ENCODE data around the gene RIMKLB. TPM values are rescaled to one million over a fixed set of nuclear protein-coding genes. Genes with fewer than 3 reads are reported as not detected.

The RIMKLB gene, protein sequence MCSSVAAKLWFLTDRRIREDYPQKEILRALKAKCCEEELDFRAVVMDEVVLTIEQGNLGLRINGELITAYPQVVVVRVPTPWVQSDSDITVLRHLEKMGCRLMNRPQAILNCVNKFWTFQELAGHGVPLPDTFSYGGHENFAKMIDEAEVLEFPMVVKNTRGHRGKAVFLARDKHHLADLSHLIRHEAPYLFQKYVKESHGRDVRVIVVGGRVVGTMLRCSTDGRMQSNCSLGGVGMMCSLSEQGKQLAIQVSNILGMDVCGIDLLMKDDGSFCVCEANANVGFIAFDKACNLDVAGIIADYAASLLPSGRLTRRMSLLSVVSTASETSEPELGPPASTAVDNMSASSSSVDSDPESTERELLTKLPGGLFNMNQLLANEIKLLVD
- polyA plus RNA-seq (2012; ENCODE audit: insufficient read length, low read depth) = 5.4 TPM

DNA sequence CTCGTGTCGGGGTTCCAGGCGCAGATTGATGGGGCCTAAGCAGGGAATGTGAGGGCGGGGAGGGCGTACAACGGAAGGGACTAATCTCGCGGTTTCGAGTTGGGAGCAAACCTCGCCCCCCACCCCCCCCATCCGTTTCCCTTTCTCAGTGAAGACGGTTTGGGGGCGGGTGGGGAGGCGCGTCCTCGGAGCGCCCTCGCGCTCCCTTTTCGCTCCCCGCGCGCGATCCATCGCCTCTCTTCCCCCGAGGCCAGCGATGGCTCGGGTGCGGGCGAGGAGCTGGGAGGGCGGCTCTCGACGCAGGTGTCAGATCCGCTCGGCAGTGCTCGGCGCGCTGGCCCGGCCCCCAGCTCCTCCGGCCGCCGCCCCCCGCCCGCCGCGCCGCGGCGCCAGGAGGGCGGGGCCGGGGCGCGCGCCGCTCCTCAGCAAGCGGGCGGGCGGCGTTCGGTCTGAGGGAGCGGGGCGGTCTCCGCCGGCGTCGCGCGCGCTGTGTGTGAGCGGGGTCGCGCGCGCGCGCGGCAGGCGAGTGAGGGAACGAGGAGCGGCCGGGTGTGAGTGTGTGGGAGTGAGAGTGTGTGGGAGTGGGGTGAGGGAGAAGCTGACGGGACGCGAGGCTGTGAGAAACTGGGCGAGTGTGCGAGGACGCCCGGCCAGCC is at the start of gene RIMKLB:
TSS of gene RIMKLB (plus strand) at position 516 of the 656 bp plus-strand sequence. CDS start 15,876 bp downstream, outside the sequence.
- TF ChIP-seq TAF1 (IDR thresholded peaks at IDR 0.05; ENCODE audit: borderline replicate concordance, insufficient read depth, low read length) (no peak), FOXP2 (optimal IDR thresholded peaks at IDR 0.05; ENCODE audit: borderline replicate concordance, extremely low read depth, extremely low read length, insufficient read depth) (peak; percentile 45), SIN3A (IDR thresholded peaks at IDR 0.05; ENCODE audit: borderline replicate concordance, insufficient read depth, low read length) (no peak)

DNA sequence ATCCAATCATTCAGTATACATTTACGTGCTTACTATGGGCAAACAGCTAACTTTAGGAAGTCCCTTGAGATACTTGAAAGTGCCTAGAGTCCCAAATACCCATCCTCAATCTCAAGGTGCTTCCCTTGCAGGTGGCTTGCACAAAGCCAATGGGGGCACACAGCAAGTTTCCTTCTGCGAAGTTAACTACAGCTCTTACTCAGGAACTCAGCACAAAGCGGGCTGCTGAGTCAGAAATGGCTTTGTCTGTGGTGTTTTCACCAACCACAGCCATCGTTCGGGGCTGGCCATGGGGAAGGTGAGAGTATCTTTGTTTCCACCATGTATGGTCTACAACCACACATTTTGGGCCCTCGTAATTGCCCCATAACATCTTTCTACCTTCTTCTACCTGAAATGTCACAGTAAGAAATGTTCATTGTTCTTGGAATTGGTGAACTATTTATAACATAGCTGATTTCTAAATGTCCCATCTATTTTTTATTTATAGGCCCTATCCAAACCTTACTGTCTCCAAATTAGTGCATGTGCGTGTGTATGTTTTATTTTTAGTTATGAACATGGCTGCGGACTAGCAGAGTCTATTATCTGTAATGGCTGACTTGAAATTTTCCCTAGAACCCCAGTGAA is 49.1 kb upstream of the RIMKLB start:
- TF ChIP-seq FOXP2 (optimal IDR thresholded peaks at IDR 0.05; ENCODE audit: borderline replicate concordance, extremely low read depth, extremely low read length, insufficient read depth) (no peak), TAF1 (IDR thresholded peaks at IDR 0.05; ENCODE audit: borderline replicate concordance, insufficient read depth, low read length) (no peak), SIN3A (IDR thresholded peaks at IDR 0.05; ENCODE audit: borderline replicate concordance, insufficient read depth, low read length) (no peak), POLR2AphosphoS5 (IDR thresholded peaks at IDR 0.05; ENCODE audit: low read depth, low read length) (no peak)
- TF ChIP-seq, protein P1, sequence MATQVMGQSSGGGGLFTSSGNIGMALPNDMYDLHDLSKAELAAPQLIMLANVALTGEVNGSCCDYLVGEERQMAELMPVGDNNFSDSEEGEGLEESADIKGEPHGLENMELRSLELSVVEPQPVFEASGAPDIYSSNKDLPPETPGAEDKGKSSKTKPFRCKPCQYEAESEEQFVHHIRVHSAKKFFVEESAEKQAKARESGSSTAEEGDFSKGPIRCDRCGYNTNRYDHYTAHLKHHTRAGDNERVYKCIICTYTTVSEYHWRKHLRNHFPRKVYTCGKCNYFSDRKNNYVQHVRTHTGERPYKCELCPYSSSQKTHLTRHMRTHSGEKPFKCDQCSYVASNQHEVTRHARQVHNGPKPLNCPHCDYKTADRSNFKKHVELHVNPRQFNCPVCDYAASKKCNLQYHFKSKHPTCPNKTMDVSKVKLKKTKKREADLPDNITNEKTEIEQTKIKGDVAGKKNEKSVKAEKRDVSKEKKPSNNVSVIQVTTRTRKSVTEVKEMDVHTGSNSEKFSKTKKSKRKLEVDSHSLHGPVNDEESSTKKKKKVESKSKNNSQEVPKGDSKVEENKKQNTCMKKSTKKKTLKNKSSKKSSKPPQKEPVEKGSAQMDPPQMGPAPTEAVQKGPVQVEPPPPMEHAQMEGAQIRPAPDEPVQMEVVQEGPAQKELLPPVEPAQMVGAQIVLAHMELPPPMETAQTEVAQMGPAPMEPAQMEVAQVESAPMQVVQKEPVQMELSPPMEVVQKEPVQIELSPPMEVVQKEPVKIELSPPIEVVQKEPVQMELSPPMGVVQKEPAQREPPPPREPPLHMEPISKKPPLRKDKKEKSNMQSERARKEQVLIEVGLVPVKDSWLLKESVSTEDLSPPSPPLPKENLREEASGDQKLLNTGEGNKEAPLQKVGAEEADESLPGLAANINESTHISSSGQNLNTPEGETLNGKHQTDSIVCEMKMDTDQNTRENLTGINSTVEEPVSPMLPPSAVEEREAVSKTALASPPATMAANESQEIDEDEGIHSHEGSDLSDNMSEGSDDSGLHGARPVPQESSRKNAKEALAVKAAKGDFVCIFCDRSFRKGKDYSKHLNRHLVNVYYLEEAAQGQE (IDR thresholded peaks at IDR 0.05; ENCODE audit: insufficient read depth in 1 of 2, low read depth in 2 of 2, low read length in 2 of 2) = no peak

DNA sequence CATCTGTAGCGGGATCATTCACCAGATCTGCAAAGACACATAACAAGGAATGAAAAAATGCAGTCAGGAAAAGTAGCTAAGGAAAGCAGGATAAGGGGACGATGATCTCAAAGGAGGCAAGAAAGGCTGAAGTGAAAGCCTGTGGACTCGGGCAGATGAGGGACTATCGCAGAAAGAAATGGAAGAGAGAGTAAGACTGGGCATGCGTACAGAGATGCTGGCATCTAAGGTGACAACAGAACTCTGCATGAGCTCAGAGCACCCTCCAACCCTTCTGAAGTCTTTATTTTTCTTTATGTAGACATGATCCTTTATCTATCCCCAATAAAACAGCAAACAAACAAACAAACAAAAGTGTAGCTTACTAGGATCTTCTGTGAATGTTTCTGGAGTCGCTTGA is 42.4 kb upstream of the RIMKLB start:
- TF ChIP-seq POLR2AphosphoS5 (IDR thresholded peaks at IDR 0.05; ENCODE audit: low read depth, low read length) (no peak), SIN3A (IDR thresholded peaks at IDR 0.05; ENCODE audit: borderline replicate concordance, insufficient read depth, low read length) (no peak), TAF1 (IDR thresholded peaks at IDR 0.05; ENCODE audit: borderline replicate concordance, insufficient read depth, low read length) (no peak), FOXP2 (optimal IDR thresholded peaks at IDR 0.05; ENCODE audit: borderline replicate concordance, extremely low read depth, extremely low read length, insufficient read depth) (no peak)
- TF ChIP-seq, protein P1 (IDR thresholded peaks at IDR 0.05; ENCODE audit: insufficient read depth in 1 of 2, low read depth in 2 of 2, low read length in 2 of 2) = no peak

DNA sequence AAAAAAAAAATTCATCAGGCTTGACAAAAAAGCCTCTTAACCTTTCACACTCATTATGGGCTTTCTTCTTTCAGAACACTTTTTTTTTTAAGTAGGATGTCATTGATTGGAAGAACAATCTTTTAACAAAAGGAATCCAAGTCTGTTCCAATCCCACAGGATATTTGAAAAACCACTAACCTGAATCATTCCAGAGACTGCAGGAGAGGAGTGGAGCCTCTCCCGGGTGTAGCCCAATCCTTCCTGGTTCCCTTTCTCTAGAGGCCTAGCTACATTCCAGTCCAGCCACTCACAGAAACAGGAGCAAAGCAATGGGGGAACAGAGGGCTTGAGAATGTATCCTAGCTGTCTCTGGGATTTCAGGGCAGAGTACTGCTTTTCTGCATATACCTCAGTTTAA is 39.4 kb upstream of the RIMKLB start:
- TF ChIP-seq FOXP2 (optimal IDR thresholded peaks at IDR 0.05; ENCODE audit: borderline replicate concordance, extremely low read depth, extremely low read length, insufficient read depth) (no peak), POLR2AphosphoS5 (IDR thresholded peaks at IDR 0.05; ENCODE audit: low read depth, low read length) (no peak), TAF1 (IDR thresholded peaks at IDR 0.05; ENCODE audit: borderline replicate concordance, insufficient read depth, low read length) (no peak), SIN3A (IDR thresholded peaks at IDR 0.05; ENCODE audit: borderline replicate concordance, insufficient read depth, low read length) (no peak)
- TF ChIP-seq, protein P1 (IDR thresholded peaks at IDR 0.05; ENCODE audit: insufficient read depth in 1 of 2, low read depth in 2 of 2, low read length in 2 of 2) = no peak

DNA sequence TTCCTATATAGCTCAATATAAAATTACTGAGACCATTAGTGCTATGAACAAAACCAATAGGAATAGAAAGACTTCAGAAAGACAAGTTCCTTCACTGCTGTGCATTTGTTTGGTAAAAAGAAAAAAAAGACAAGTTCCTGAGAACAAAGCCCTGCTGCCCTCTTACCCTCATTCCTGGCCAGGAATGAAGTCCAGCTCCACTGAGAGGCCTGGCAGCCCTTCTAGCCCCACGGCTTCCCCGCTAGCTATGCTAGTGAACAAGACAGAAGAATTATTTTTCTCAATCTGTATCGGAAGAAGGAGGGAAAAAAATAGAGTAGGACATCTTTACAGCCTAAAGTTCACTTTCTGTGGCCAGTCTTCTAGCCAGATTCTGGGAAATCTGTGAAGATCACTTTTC is 36.8 kb upstream of the RIMKLB start:
- TF ChIP-seq FOXP2 (optimal IDR thresholded peaks at IDR 0.05; ENCODE audit: borderline replicate concordance, extremely low read depth, extremely low read length, insufficient read depth) (no peak), POLR2AphosphoS5 (IDR thresholded peaks at IDR 0.05; ENCODE audit: low read depth, low read length) (no peak), TAF1 (IDR thresholded peaks at IDR 0.05; ENCODE audit: borderline replicate concordance, insufficient read depth, low read length) (no peak), SIN3A (IDR thresholded peaks at IDR 0.05; ENCODE audit: borderline replicate concordance, insufficient read depth, low read length) (no peak)
- TF ChIP-seq, protein P1 (IDR thresholded peaks at IDR 0.05; ENCODE audit: insufficient read depth in 1 of 2, low read depth in 2 of 2, low read length in 2 of 2) = no peak

Data from PFSK-1 (cell line).